Gastroesophageal sphincter (tissue), 4 donors: Measurements from ENCODE around the gene LSR. TPM values are rescaled to one million over a fixed set of nuclear protein-coding genes. Genes with fewer than 3 reads are reported as not detected.
"Not testable (repeated sequence)": the region's sequence is repeated elsewhere in the genome, so short reads cannot be mapped to it uniquely, and the experiment has no call there.

Experiments
- ATAC-seq: fragments of 150-250 bp; one replicate; pipeline ENCODE4 v1.9.1; 2016; ENCODE audit warnings: mild to moderate bottlenecking, moderate library complexity
- H3K27ac ChIP-seq, 4 donors: fragments of 200-600 bp; sonication (generic) in 3 of 4; 1 replicate in 3 of 4; 2 replicates in 1 of 4; pipeline ENCODE4 v1.5.1; 2016 to 2019
- H3K27me3 ChIP-seq: fragments of 200-600 bp; sonication (generic); one replicate; pipeline ENCODE4 v1.5.1; 2019
- H3K36me3 ChIP-seq, 2 donors: fragments of 200-600 bp; sonication (generic); one replicate each; pipeline ENCODE4 v1.5.1; 2019; ENCODE audit warnings: control low read depth in 1 of 2
- H3K4me1 ChIP-seq, 3 donors: fragments of 200-600 bp; sonication (generic); 1 replicate in 2 of 3; 2 replicates in 1 of 3; pipeline ENCODE4 v1.5.1; 2016 to 2019; ENCODE audit warnings: control low read depth in 2 of 3
- H3K4me3 ChIP-seq, 2 donors: fragments of 200-600 bp; sonication (generic); one replicate each; pipeline ENCODE4 v1.5.1; 2019; ENCODE audit warnings: mild to moderate bottlenecking in 1 of 2, moderate library complexity in 1 of 2
- H3K9me3 ChIP-seq, 3 donors: fragments of 200-600 bp; sonication (generic); one replicate each; pipeline ENCODE4 v1.5.1; 2017 to 2019; ENCODE audit warnings: control low read depth in 2 of 3
- EP300 ChIP-seq: sonication (generic); formaldehyde crosslinking; IDR thresholded peaks from one replicate; pipeline ENCODE4 v1.6.1; 2017; ENCODE audit warnings: antibody characterized with exemption, mild to moderate bottlenecking
- POLR2A ChIP-seq, 2 donors: fragments of 450-650 bp; IDR thresholded peaks; one replicate each; pipeline ENCODE4 v1.6.1; 2017; ENCODE audit warnings: antibody characterized with exemption in 2 of 2, mild to moderate bottlenecking in 2 of 2, moderate library complexity in 1 of 2
- POLR2AphosphoS5 ChIP-seq: sonication (generic); formaldehyde crosslinking; IDR thresholded peaks from one replicate; pipeline ENCODE4 v1.6.1; 2017; ENCODE audit warnings: antibody characterized with exemption
- WGBS, 2 donors: methylation state at CpG; one replicate each; pipeline ENCODE4 v1.1.5; 2018; ENCODE audit warnings: low coverage in 1 of 2; 5-methylcytosine and 5-hydroxymethylcytosine counted together
- total RNA-seq, 4 donors: library from RNA; depleted of rRNA; stranded (reverse); fragments of >200 nt; gene quantifications; one replicate each; pipeline ENCODE4 v1.1.0, GENCODE V29; 2016
- TF ChIP-seq, protein P1 (sequence below), 4 experiments: fragments of 200-600 bp in 2 of 4; fragments of 450-650 bp in 2 of 4; sonication (generic) in 1 of 4; IDR thresholded peaks; one replicate each; pipeline ENCODE4 v1.5.1; 2017 to 2019; ENCODE audit warnings: antibody characterized with exemption in 4 of 4, mild to moderate bottlenecking in 2 of 4, moderate library complexity in 2 of 4

Gene LSR
- total RNA-seq, 4 donors from 2014 or later: 3.3 to 6.6 (median 5.2) TPM

DNA sequence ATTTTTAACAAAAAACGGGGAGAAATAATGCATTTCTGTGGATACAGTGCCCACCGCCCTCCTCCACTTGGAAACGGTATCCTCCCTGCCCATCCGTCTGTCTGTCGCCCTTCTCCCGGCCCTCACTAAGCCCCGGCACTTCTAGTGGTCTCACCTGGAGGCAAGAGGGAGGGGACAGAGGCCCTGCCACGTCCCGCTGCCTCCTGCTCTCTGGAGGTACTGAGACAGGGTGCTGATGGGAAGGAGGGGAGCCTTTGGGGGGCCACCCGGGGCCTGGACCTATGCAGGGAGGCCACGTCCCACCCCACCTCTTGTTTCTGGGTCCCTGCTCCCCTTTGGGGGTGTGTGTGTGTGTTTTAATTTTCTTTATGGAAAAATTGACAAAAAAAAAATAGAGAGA is 30.6 kb downstream of the LSR start:
- TF ChIP-seq POLR2AphosphoS5 (no peak), POLR2A (IDR thresholded peaks at IDR 0.05) (no peak)
- Histone ChIP-seq H3K27ac (no peak overlapping the region), H3K4me3 (no peak overlapping the region), H3K4me1 (peaks cover 0 to 12% (median 0%) of the 10 kb centered on the region in 3 donors), H3K27me3 (peaks cover 25% of the 10 kb centered on the region), H3K36me3 (peaks cover 0 to 59% of the 10 kb centered on the region in 2 donors), H3K9me3 (no peaks in the 10 kb centered on the region)
- ATAC-seq: no peak
- 90 to 91% methylated on average over 4 to 6 of the region's 11 CpGs for WGBS, 2 donors

DNA sequence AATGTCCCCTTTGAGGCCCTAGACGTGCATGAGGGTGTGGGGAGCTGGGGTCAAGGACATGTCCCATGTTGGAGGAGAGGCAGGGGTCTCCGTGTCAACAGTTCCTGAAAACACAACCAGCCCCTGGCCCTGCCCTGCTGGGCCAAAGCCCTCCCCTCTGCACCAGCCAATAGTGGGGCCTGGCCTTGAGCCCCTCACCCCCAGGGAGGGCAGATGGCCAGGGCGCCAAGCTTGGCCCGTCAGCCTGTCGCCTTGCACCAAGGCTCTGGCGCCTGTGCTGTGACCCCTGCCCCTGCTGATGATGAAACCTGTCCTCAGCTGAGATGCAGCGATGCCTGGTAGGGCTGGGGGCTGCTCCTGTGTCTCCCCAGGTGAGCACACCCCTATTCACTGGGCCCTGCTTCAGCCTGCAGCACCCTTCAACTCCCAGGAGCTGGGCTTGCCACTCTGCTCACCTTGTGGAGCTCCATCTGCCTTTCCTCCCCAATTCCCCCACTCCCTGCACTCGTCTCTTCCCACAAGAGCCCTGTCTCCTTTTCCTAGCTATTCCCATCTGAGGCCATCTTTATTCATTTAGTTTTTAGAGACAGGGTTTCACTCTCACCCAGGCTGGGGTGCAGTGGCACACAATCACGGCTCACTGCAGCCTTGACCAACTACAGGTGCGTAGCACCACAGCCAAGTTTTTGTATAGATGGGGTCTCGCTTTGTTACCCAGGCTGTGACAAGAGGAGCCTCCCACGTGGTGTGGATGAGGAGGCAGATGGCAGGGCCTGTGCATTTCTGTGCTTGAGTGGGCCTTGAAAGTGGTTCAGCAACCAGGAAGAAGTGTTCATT is 31.4 kb downstream of the LSR start:
- Histone ChIP-seq H3K36me3 (peaks cover 0 to 50% of the 10 kb centered on the region in 2 donors), H3K27me3 (peaks cover 33% of the 10 kb centered on the region), H3K27ac (no peak overlapping the region), H3K4me3 (no peak overlapping the region), H3K4me1 (peaks cover 0 to 12% (median 0%) of the 10 kb centered on the region in 3 donors), H3K9me3 (no peaks in the 10 kb centered on the region)
- TF ChIP-seq, protein P1, sequence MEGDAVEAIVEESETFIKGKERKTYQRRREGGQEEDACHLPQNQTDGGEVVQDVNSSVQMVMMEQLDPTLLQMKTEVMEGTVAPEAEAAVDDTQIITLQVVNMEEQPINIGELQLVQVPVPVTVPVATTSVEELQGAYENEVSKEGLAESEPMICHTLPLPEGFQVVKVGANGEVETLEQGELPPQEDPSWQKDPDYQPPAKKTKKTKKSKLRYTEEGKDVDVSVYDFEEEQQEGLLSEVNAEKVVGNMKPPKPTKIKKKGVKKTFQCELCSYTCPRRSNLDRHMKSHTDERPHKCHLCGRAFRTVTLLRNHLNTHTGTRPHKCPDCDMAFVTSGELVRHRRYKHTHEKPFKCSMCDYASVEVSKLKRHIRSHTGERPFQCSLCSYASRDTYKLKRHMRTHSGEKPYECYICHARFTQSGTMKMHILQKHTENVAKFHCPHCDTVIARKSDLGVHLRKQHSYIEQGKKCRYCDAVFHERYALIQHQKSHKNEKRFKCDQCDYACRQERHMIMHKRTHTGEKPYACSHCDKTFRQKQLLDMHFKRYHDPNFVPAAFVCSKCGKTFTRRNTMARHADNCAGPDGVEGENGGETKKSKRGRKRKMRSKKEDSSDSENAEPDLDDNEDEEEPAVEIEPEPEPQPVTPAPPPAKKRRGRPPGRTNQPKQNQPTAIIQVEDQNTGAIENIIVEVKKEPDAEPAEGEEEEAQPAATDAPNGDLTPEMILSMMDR (IDR thresholded peaks at IDR 0.05): no peak
- TF ChIP-seq POLR2A (IDR thresholded peaks at IDR 0.05) (no peak), POLR2AphosphoS5 (no peak), EP300 (no peak)
- ATAC-seq: no peak
- WGBS, 2 donors: 20 to 33% methylated on average over 1 of the region's 12 CpGs

DNA sequence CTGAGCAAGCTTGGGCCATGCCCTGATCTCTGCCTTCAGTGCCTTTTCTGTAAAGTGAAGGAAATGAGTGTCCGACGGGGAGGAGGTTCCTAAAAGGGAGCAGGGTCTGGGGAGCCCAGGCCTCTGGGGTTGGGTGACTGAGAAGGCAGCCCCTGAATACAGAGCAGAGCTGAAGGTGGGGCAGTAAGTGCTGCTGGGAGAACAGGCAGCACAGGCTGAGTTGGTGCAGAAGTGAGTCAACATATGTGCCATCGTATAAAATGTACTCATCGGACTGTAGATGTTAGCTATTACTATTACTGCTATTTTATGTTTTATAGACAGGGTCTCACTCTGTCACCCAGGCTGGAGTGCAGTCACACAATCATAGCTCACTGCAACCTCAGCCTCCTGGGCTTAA is 32.5 kb downstream of the LSR start:
- WGBS, 2 donors: 57 to 70% methylated on average over 4 of the region's 4 CpGs
- ATAC-seq: no peak
- H3K27ac ChIP-seq: no peak overlapping the region
- TF ChIP-seq POLR2A (IDR thresholded peaks at IDR 0.05): no peak
- no peak for TF ChIP-seq EP300
- TF ChIP-seq POLR2AphosphoS5: no peak
- TF ChIP-seq, protein P1 (IDR thresholded peaks at IDR 0.05): no peak
- peaks cover 0 to 39% of the 10 kb centered on the region in 2 donors for H3K36me3 ChIP-seq
- peaks cover 0 to 12% (median 0%) of the 10 kb centered on the region in 3 donors for H3K4me1 ChIP-seq
- H3K9me3 ChIP-seq: no peaks in the 10 kb centered on the region
- H3K27me3 ChIP-seq: peaks cover 40% of the 10 kb centered on the region
- H3K4me3 ChIP-seq: no peak overlapping the region

DNA sequence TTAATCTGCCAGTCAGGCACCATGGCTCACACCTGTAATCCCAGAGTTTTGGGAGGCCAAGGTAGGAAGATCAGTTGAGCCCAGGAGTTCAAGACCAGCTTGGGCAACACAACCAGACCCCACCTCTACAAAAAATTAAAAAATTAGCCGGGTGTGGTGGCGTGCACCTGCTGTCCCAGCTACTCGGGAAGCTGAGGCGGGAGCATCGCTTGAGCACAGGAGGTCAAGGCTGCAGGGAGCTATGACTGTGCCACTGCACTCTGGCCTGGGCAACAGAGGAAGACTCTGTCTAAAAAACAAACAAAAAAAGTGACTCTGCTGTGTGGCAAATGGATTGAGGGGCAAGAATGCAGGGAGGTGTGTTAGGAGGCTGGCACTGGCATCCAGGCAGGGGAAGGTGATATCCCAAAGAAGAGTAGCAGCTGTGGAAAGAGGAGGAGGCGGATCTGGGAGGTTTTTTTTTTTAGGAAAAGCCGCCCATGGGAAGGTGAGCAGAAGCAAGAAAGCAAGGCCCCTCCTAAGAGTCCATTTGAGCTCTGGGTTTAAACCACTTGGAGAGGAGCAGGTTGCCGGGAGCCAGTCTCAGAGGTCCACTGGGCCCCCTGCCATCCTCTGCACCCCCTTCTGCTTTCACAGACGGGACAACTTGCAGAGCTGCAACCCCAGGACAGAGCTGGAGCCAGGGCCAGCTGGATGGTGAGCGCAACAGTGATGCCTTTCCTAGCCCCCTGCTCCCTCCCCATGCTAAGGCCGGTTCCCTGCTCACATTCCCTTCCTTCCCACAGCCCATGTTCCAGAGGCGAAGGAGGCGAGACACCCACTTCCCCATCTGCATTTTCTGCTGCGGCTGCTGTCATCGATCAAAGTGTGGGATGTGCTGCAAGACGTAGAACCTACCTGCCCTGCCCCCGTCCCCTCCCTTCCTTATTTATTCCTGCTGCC is 35.6 kb downstream of the LSR start:
- no peak for ATAC-seq
- Histone ChIP-seq H3K36me3 (peaks cover 0 to 8% of the 10 kb centered on the region in 2 donors), H3K4me1 (peaks cover 0 to 12% (median 0%) of the 10 kb centered on the region in 3 donors), H3K27me3 (peaks cover 63% of the 10 kb centered on the region), H3K9me3 (no peaks in the 10 kb centered on the region), H3K4me3 (no peak overlapping the region), H3K27ac (no peak overlapping the region)
- TF ChIP-seq POLR2AphosphoS5 (no peak), EP300 (no peak), POLR2A (IDR thresholded peaks at IDR 0.05) (no peak)
- 55% methylated on average over 5 to 11 of the region's 17 CpGs for WGBS, 2 donors

DNA sequence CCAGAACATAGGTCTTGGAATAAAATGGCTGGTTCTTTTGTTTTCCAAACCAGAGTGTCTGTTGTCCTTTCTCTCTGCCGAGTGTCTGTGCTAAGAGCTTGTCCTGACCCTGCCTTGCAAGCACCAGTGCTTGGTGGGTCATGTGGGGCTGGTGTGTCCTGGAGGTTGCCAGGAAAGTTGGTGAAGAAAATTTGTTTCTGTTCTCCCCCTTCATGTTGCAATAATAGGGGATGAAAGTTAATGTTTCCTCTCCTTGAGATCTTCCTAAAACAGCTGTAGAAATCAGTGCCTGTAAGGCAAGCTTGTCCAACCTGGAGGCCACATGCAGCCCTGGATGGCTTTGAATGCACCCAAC is 36.3 kb downstream of the LSR start:
- Histone ChIP-seq H3K4me1 (peaks cover 0 to 8% (median 0%) of the 10 kb centered on the region in 3 donors), H3K27ac (no peak overlapping the region), H3K4me3 (no peak overlapping the region), H3K9me3 (no peaks in the 10 kb centered on the region), H3K27me3 (peaks cover 63% of the 10 kb centered on the region), H3K36me3 (peaks cover 0 to 2% of the 10 kb centered on the region in 2 donors)
- WGBS, 2 donors: 29 to 67% methylated on average over 1 of the region's 1 CpG
- ATAC-seq: no peak
- TF ChIP-seq POLR2A (IDR thresholded peaks at IDR 0.05): no peak
- no peak for TF ChIP-seq EP300
- no peak for TF ChIP-seq POLR2AphosphoS5
- TF ChIP-seq, protein P1 (IDR thresholded peaks at IDR 0.05): no peak

DNA sequence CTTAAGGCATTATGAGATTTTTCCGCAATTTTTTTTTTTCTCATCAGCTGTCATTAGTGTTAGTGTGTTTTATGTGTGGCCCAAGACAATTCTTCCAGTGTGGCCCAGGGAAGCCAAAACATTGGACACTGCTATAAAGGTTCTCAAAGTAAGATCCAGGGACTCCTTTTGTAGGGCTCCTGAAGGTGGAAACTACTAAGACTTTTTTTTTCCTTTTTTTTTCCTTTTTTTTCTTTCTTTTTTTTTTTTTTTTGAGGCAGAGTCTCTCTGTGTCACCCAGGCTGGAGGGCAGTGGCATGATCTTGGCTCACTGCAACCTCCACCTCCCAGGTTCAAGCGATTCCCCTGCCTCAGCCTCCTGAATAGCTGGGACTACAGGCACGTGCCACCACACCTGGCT is 36.7 kb downstream of the LSR start:
- H3K27me3 ChIP-seq: peaks cover 65% of the 10 kb centered on the region
- ATAC-seq, H3K27ac ChIP-seq, H3K9me3 ChIP-seq, H3K36me3 ChIP-seq, H3K4me3 ChIP-seq, H3K4me1 ChIP-seq: not testable (repeated sequence)
- 80 to 85% methylated on average over 2 of the region's 3 CpGs for WGBS, 2 donors

DNA sequence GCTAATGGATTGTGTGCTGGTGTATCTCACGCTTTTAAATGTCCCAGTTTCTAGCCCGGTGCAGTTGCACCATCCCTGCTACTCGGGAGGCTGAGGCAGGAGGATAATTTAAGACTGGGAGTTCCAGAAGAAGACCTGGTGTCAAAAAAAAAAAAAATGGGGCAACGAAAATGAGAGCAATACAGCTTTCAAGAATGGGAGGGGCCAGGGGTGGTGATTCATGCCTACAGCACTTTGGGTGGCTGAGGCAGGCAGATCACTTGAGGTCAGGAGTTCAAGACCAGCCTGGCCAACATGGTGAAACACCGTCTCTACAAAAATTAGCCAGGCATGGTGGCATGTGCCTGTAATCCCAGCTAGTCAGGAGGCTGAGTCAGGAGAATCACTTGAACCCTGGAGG is 37.3 kb downstream of the LSR start:
- not testable (repeated sequence) for ATAC-seq, H3K9me3 ChIP-seq, H3K4me3 ChIP-seq, H3K4me1 ChIP-seq, H3K36me3 ChIP-seq, H3K27ac ChIP-seq
- H3K27me3 ChIP-seq: peaks cover 72% of the 10 kb centered on the region
- 80 to 87% methylated on average over 1 to 5 of the region's 5 CpGs for WGBS, 2 donors
